WTC11 (cell line): ENCODE data around the gene FXYD6. TPM values are rescaled to one million over a fixed set of nuclear protein-coding genes. Genes with fewer than 3 reads are reported as not detected.

ENCODE experiments used
- ATAC-seq: fragments of 200-7000 bp; cut with Tn5 transposase; 2 replicates; pipeline ENCODE4 v1.10.0; 2021; ENCODE audit warnings: mild to moderate bottlenecking, moderate library complexity
- CTCF ChIA-PET: fragments of 300-600 bp; sonication (Branson Sonifier 250); formaldehyde crosslinking; loops from one replicate; lab custom pipeline; 2021; ENCODE audit warnings: antibody characterized with exemption; lab: Charles Lee
- POLR2A ChIA-PET: fragments of 350-600 bp; sonication (Branson Sonifier 250); formaldehyde crosslinking; loops from one replicate; lab custom pipeline; 2021; ENCODE audit warnings: antibody characterized with exemption; lab: Charles Lee
- DNase-seq: peaks from one replicate; pipeline ENCODE4 v3.0.0; 2021; ENCODE audit warnings: low spot score
- H3K27ac Mint-ChIP-seq: 2 replicates; pipeline ENCODE4 v1.8.0; 2021; ENCODE audit warnings: mixed read lengths
- H3K27me3 Mint-ChIP-seq: 2 replicates; pipeline ENCODE4 v1.8.0; 2021; ENCODE audit warnings: low read depth, mild to moderate bottlenecking, moderate library complexity, mixed read lengths
- H3K36me3 Mint-ChIP-seq: 2 replicates; pipeline ENCODE4 v1.8.0; 2021; ENCODE audit warnings: mixed read lengths
- H3K4me1 Mint-ChIP-seq: 2 replicates; pipeline ENCODE4 v1.8.0; 2022; ENCODE audit warnings: mixed read lengths
- H3K4me3 Mint-ChIP-seq: 2 replicates; pipeline ENCODE4 v1.8.0; 2021; ENCODE audit warnings: mild to moderate bottlenecking, moderate library complexity, mixed read lengths
- H3K9me3 Mint-ChIP-seq: 2 replicates; pipeline ENCODE4 v1.8.0; 2021; ENCODE audit warnings: mixed read lengths
- EMX1 ChIP-seq: fragments of 250-450 bp; sonication (Bioruptor Pico); IDR thresholded peaks from 2 replicates; pipeline ENCODE4 v1.8.0; 2021; ENCODE audit warnings: mild to moderate bottlenecking
- MXD4 ChIP-seq: fragments of 250-450 bp; sonication (Bioruptor Pico); IDR thresholded peaks from 2 replicates; pipeline ENCODE4 v1.8.0; 2021; ENCODE audit warnings: mild to moderate bottlenecking, moderate library complexity, borderline replicate concordance
- NR3C1 ChIP-seq: sonication (generic); formaldehyde crosslinking; conservative IDR thresholded peaks from 2 replicates; pipeline ENCODE4 v1.8.1; 2023; ENCODE audit warnings: low read depth, mild to moderate bottlenecking, missing genetic modification reagents
- SP1 ChIP-seq: sonication (generic); formaldehyde crosslinking; conservative IDR thresholded peaks from 2 replicates; pipeline ENCODE4 v1.8.1; 2022; ENCODE audit warnings: missing genetic modification reagents
- TCF7 ChIP-seq: sonication (generic); formaldehyde crosslinking; IDR thresholded peaks from 2 replicates; pipeline ENCODE4 v1.8.0; 2022; ENCODE audit warnings: mild to moderate bottlenecking, low read depth, missing genetic modification reagents, moderate library complexity
- TEAD4 ChIP-seq: sonication (generic); formaldehyde crosslinking; IDR thresholded peaks from 2 replicates; pipeline ENCODE4 v1.8.0; 2022; ENCODE audit warnings: mild to moderate bottlenecking, missing genetic modification reagents
- USF2 ChIP-seq: sonication (generic); formaldehyde crosslinking; IDR thresholded peaks from 2 replicates; pipeline ENCODE4 v1.8.1; 2023; ENCODE audit warnings: mild to moderate bottlenecking, missing genetic modification reagents, moderate library complexity
- ZBTB43 ChIP-seq: sonication (generic); formaldehyde crosslinking; IDR thresholded peaks from 2 replicates; pipeline ENCODE4 v1.8.1; 2023; ENCODE audit warnings: mild to moderate bottlenecking, missing genetic modification reagents
- ZMAT4 ChIP-seq: fragments of 250-450 bp; sonication (Bioruptor Pico); IDR thresholded peaks from 2 replicates; pipeline ENCODE4 v1.9.0; 2021; ENCODE audit warnings: mild to moderate bottlenecking
- ZNF121 ChIP-seq: sonication (generic); formaldehyde crosslinking; IDR thresholded peaks from 2 replicates; pipeline ENCODE4 v1.8.0; 2023; ENCODE audit warnings: missing genetic modification reagents
- ZNF263 ChIP-seq: sonication (generic); formaldehyde crosslinking; IDR thresholded peaks from 2 replicates; pipeline ENCODE4 v1.8.1; 2022; ENCODE audit warnings: low read depth, mild to moderate bottlenecking, moderate library complexity, missing genetic modification reagents
- ZNF281 ChIP-seq: sonication (generic); formaldehyde crosslinking; IDR thresholded peaks from 2 replicates; pipeline ENCODE4 v1.8.0; 2023; ENCODE audit warnings: mild to moderate bottlenecking, missing genetic modification reagents
- ZNF396 ChIP-seq: fragments of 250-450 bp; sonication (Bioruptor Pico); IDR thresholded peaks from 2 replicates; pipeline ENCODE4 v1.8.0; 2021; ENCODE audit warnings: mild to moderate bottlenecking, moderate library complexity, borderline replicate concordance
- ZNF416 ChIP-seq: fragments of 250-450 bp; sonication (Bioruptor Pico); IDR thresholded peaks from 2 replicates; pipeline ENCODE4 v1.9.0; 2021; ENCODE audit warnings: mild to moderate bottlenecking, inconsistent platforms
- ZNF532 ChIP-seq: fragments of 250-450 bp; sonication (Bioruptor Pico); IDR thresholded peaks from 2 replicates; pipeline ENCODE4 v1.9.0; 2021; ENCODE audit warnings: mild to moderate bottlenecking, borderline replicate concordance
- ZSCAN18 ChIP-seq: fragments of 250-450 bp; sonication (Bioruptor Pico); IDR thresholded peaks from 2 replicates; pipeline ENCODE4 v2.1.2; 2022; ENCODE audit warnings: mild to moderate bottlenecking, moderate library complexity
- total RNA-seq: library from RNA; stranded (reverse); gene quantifications from 3 replicates; pipeline ENCODE4 v1.2.3, GENCODE V29; 2021

FXYD6 gene
- total RNA-seq, 1 experiment from 2014 or later = 26.2 TPM

- Mint-ChIP-seq H3K4me1 (peaks cover 6% of the 10 kb centered on the region), H3K27ac (no peak overlapping the region), H3K9me3 (no peaks in the 10 kb centered on the region), H3K27me3 (no peaks in the 10 kb centered on the region), H3K4me3 (no peak overlapping the region), H3K36me3 (no peaks in the 10 kb centered on the region)
- CTCF ChIA-PET = interaction anchor here (0.7 to 1.5 kb wide), 3 partner anchors 28 to 492 kb away, joined by 3 to 6 read pairs (median 3); partner anchors contain the start of gene FXYD6
- ATAC-seq = no peak
- POLR2A ChIA-PET = no interaction called here
- DNase-seq = no peak
- TF ChIP-seq NR3C1 (no peak), ZBTB43 (CRISPR knock-in tag) (no peak), ZNF263 (CRISPR knock-in tag) (no peak), ZNF416 (CRISPR knock-in tag) (no peak), ZMAT4 (CRISPR knock-in tag) (no peak), ZSCAN18 (no peak), TCF7 (CRISPR knock-in tag) (no peak), USF2 (CRISPR knock-in tag) (no peak), EMX1 (no peak), SP1 (CRISPR knock-in tag) (no peak), ZNF121 (CRISPR knock-in tag) (no peak), TEAD4 (no peak), ZNF396 (CRISPR knock-in tag) (no peak), ZNF532 (CRISPR knock-in tag) (no peak), MXD4 (CRISPR knock-in tag) (no peak), ZNF281 (no peak)
These were observed 42.2 kb upstream of the FXYD6 start for GRCh38 chr11:117918366-117919255.
